ENCODE results near the gene MAGI2. TPM values are rescaled to one million over a fixed set of nuclear protein-coding genes. Genes with fewer than 3 reads are reported as not detected.

The MAGI2 gene
- total RNA-seq, 1 experiment from 2014 or later, result 0.56 TPM

- H3K36me3 ChIP-seq, result no peaks in the 10 kb centered on the region
- no peaks in the 10 kb centered on the region for H3K27me3 ChIP-seq
- H3K9me3 ChIP-seq, result no peaks in the 10 kb centered on the region
- H3K4me3 ChIP-seq, result no peak overlapping the region
- DNase-seq, result no peak
Observed at GRCh38 chr7:79199961-79200360, 253.5 kb downstream of the MAGI2 start.

- H3K9me3 ChIP-seq, result no peaks in the 10 kb centered on the region
- H3K36me3 ChIP-seq, result no peaks in the 10 kb centered on the region
- H3K4me3 ChIP-seq, result no peak overlapping the region
- no peak for DNase-seq
- H3K27me3 ChIP-seq, result no peaks in the 10 kb centered on the region
Observed at GRCh38 chr7:79199266-79199665, 254.2 kb downstream of the MAGI2 start.

GRCh38 chr7:79185605-79186004 is 267.9 kb downstream of the MAGI2 start:
- Histone ChIP-seq H3K4me3 (no peak overlapping the region), H3K9me3 (no peaks in the 10 kb centered on the region), H3K36me3 (no peaks in the 10 kb centered on the region), H3K27me3 (no peaks in the 10 kb centered on the region)
- no peak for DNase-seq

GRCh38 chr7:79182283-79182682 is 271.2 kb downstream of the MAGI2 start:
- no peaks in the 10 kb centered on the region for H3K9me3 ChIP-seq
- DNase-seq, result peak; percentile 4
- no peaks in the 10 kb centered on the region for H3K27me3 ChIP-seq
- H3K4me3 ChIP-seq, result no peak overlapping the region
- H3K36me3 ChIP-seq, result no peaks in the 10 kb centered on the region

GRCh38 chr7:79180533-79180932 is 272.9 kb downstream of the MAGI2 start:
- Histone ChIP-seq H3K36me3 (no peaks in the 10 kb centered on the region), H3K27me3 (no peaks in the 10 kb centered on the region), H3K9me3 (no peaks in the 10 kb centered on the region), H3K4me3 (no peak overlapping the region)
- no peak for DNase-seq

- no peak overlapping the region for H3K4me3 ChIP-seq
- no peaks in the 10 kb centered on the region for H3K36me3 ChIP-seq
- H3K27me3 ChIP-seq, result no peaks in the 10 kb centered on the region
- no peaks in the 10 kb centered on the region for H3K9me3 ChIP-seq
- DNase-seq, result no peak
Observed at GRCh38 chr7:79176859-79177477, 276.5 kb downstream of the MAGI2 start.

GRCh38 chr7:79175374-79175773 is 278.1 kb downstream of the MAGI2 start:
- Histone ChIP-seq H3K36me3 (no peaks in the 10 kb centered on the region), H3K27me3 (no peaks in the 10 kb centered on the region), H3K4me3 (no peak overlapping the region), H3K9me3 (no peaks in the 10 kb centered on the region)
- no peak for DNase-seq

GRCh38 chr7:79165225-79165624 is 288.2 kb downstream of the MAGI2 start:
- no peak overlapping the region for H3K4me3 ChIP-seq
- no peaks in the 10 kb centered on the region for H3K27me3 ChIP-seq
- DNase-seq, result no peak
- no peaks in the 10 kb centered on the region for H3K36me3 ChIP-seq
- no peaks in the 10 kb centered on the region for H3K9me3 ChIP-seq

GRCh38 chr7:79159040-79159664 is 294.3 kb downstream of the MAGI2 start:
- Histone ChIP-seq H3K36me3 (no peaks in the 10 kb centered on the region), H3K27me3 (no peaks in the 10 kb centered on the region), H3K4me3 (no peak overlapping the region), H3K9me3 (peaks cover 4% of the 10 kb centered on the region; the same call in 1 of the 2 replicates)
- no peak for DNase-seq

GRCh38 chr7:79157281-79157680 is 296.2 kb downstream of the MAGI2 start:
- Histone ChIP-seq H3K36me3 (no peaks in the 10 kb centered on the region), H3K4me3 (no peak overlapping the region), H3K9me3 (peaks cover 4% of the 10 kb centered on the region; the same call in 1 of the 2 replicates), H3K27me3 (no peaks in the 10 kb centered on the region)
- DNase-seq, result no peak

- no peak overlapping the region for H3K4me3 ChIP-seq
- H3K9me3 ChIP-seq, result no peaks in the 10 kb centered on the region
- H3K27me3 ChIP-seq, result no peaks in the 10 kb centered on the region
- no peak for DNase-seq
- H3K36me3 ChIP-seq, result no peaks in the 10 kb centered on the region
Observed at GRCh38 chr7:79149831-79150230, 303.6 kb downstream of the MAGI2 start.

- no peaks in the 10 kb centered on the region for H3K36me3 ChIP-seq
- no peak for DNase-seq
- no peaks in the 10 kb centered on the region for H3K9me3 ChIP-seq
- no peaks in the 10 kb centered on the region for H3K27me3 ChIP-seq
- no peak overlapping the region for H3K4me3 ChIP-seq
Observed at GRCh38 chr7:79142706-79143105, 310.8 kb downstream of the MAGI2 start.

- Histone ChIP-seq H3K4me3 (no peak overlapping the region), H3K27me3 (no peaks in the 10 kb centered on the region), H3K36me3 (no peaks in the 10 kb centered on the region), H3K9me3 (no peaks in the 10 kb centered on the region)
- DNase-seq, result no peak
Observed at GRCh38 chr7:79141252-79141651, 312.2 kb downstream of the MAGI2 start.

GRCh38 chr7:79137942-79138341 is 315.5 kb downstream of the MAGI2 start:
- H3K36me3 ChIP-seq, result no peaks in the 10 kb centered on the region
- H3K4me3 ChIP-seq, result no peak overlapping the region
- H3K27me3 ChIP-seq, result no peaks in the 10 kb centered on the region
- no peak for DNase-seq
- no peaks in the 10 kb centered on the region for H3K9me3 ChIP-seq

GRCh38 chr7:79132844-79133451 is 320.5 kb downstream of the MAGI2 start:
- no peak overlapping the region for H3K4me3 ChIP-seq
- no peak for DNase-seq
- H3K9me3 ChIP-seq, result no peaks in the 10 kb centered on the region
- no peaks in the 10 kb centered on the region for H3K27me3 ChIP-seq
- H3K36me3 ChIP-seq, result no peaks in the 10 kb centered on the region

- Histone ChIP-seq H3K27me3 (no peaks in the 10 kb centered on the region), H3K9me3 (no peaks in the 10 kb centered on the region), H3K36me3 (no peaks in the 10 kb centered on the region), H3K4me3 (no peak overlapping the region)
- DNase-seq, result no peak
Observed at GRCh38 chr7:79130715-79131114, 322.8 kb downstream of the MAGI2 start.

GRCh38 chr7:79124331-79124730 is 329.1 kb downstream of the MAGI2 start:
- H3K36me3 ChIP-seq, result no peaks in the 10 kb centered on the region
- no peaks in the 10 kb centered on the region for H3K9me3 ChIP-seq
- H3K27me3 ChIP-seq, result no peaks in the 10 kb centered on the region
- no peak overlapping the region for H3K4me3 ChIP-seq
- no peak for DNase-seq

GRCh38 chr7:79118143-79118542 is 335.3 kb downstream of the MAGI2 start:
- DNase-seq, result no peak
- no peaks in the 10 kb centered on the region for H3K27me3 ChIP-seq

More at GRCh38 chr7:79118143-79118542, 335.3 kb downstream of the MAGI2 start:
- H3K4me3 ChIP-seq, result no peak overlapping the region
- no peaks in the 10 kb centered on the region for H3K36me3 ChIP-seq
- H3K9me3 ChIP-seq, result no peaks in the 10 kb centered on the region
